HuH-7.5 (cell line): Measurements from ENCODE around the gene ANKRD49.
"Not testable (repeated sequence)": the region's sequence is repeated elsewhere in the genome, so short reads cannot be mapped to it uniquely, and the experiment has no call there.

Source experiments
- DNase-seq: peaks from one replicate; pipeline ENCODE4 v3.0.0; 2011; ENCODE audit warnings: low spot score

The ANKRD49 gene, protein sequence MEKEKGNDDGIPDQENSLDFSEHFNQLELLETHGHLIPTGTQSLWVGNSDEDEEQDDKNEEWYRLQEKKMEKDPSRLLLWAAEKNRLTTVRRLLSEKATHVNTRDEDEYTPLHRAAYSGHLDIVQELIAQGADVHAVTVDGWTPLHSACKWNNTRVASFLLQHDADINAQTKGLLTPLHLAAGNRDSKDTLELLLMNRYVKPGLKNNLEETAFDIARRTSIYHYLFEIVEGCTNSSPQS

GRCh38 chr11:94493281-94494125, at the start of gene ANKRD49, which contains the start of gene MRE11:
ANKRD49 (plus strand) TSS chr11:94493984; CDS start chr11:94496694, 2,710 bp downstream.
MRE11 (minus strand) TSS chr11:94493844; CDS start chr11:94492801, 1,043 bp downstream.
- peak; percentile 48 for DNase-seq

GRCh38 chr11:94445641-94446040, 48.1 kb upstream of the ANKRD49 start:
- no peak for DNase-seq

DNA sequence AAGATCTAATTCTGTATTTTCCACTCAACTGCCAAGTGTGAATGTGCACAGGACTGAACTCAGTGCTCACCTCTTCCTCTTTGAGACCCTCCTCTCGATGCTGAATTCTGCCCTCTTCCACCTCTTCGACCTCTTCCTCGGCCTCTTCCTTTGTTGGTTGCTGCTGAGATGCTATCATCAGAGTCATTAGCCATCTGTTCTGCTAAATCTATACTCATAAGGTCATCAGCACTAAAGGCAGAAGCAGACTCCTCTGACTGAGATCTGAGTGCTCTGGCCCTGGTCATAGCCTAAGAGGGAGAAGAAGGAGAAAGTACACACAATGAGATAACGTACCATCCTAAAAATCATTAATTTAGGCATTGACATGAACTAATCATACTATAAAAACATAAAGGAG, 46.6 kb upstream of the ANKRD49 start:
- no peak for DNase-seq

GRCh38 chr11:94449029-94449428, 44.8 kb upstream of the ANKRD49 start:
- DNase-seq = no peak

DNA sequence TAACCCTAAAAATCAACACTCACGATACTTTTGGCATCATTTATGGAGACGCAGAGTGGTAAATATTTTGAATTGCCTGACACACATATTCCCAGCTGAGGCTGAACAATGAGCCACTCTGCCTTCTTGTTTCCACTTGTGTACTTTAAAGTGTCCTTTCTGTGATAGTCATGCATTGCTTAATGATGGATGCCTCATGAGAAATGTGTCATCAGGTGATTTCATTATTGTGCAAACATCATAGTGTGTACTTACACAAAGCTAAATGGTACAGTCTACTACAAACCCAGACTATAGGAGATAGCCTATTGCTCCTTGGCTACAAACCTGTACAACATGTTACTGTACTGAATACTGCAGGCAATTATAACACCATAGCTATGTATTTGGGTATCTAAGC, 44.3 kb upstream of the ANKRD49 start:
- no peak for DNase-seq

DNA sequence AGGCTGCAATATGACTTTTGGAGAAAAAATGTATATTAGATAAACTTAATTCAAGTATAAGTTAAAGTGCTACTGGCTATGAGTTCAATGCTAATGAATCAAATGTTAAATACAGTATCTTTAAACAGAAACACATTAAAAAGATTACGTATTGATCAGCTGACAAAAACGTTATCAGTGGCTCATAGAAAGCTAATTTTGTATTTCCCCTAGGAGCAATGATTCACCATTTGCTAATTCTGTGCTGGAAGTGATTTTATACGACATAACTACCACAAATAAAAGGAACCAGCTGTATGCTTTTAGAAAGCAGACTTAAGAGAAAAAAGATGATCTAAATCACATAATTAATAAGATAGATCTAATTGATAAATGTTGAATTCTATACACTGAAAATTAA, 43.7 kb upstream of the ANKRD49 start:
- DNase-seq = no peak

GRCh38 chr11:94452988-94453387, 40.8 kb upstream of the ANKRD49 start:
- DNase-seq = no peak

DNA sequence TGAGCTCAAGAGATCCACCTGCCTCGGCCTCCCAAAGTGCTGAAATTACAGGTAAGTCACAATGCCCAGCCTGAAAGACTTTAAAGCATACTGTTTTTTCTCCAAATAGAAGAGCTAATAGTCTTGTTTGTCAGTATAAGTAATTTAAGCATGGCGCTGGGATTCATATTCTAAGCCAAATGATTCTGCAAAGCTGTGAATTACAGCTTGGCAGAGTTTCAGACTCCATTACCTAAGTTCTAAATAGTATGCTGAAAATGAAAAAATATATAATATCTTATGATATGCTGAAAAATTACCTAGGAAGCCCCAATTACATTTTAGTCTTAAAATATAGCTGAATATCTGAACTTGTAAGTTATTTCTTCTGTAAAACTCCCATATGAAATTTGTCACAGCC, 39.5 kb upstream of the ANKRD49 start:
- DNase-seq = no peak

GRCh38 chr11:94455861-94456260, 37.9 kb upstream of the ANKRD49 start:
- no peak for DNase-seq

- no peak for DNase-seq
Observed at GRCh38 chr11:94457118-94458029, 36.4 kb upstream of the ANKRD49 start.

DNA sequence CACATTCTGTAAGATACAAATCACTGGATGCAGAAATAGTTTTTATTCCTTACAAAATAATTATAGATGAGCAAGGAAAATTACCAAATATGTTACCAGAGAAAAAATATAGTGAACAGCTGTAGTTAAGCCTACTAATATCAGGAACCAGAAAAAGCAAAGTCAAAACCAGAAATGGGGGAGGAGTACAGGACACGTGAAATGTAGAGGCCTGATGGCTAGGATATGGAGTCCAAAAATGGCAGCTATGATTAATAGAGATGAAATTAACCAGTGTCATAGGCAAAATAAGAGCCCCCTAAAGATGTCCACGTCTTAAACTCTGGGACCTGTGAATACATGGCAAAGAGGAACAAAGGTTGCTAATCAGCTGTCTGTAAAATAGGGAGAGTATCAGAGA, 34.2 kb upstream of the ANKRD49 start:
- no peak for DNase-seq

DNA sequence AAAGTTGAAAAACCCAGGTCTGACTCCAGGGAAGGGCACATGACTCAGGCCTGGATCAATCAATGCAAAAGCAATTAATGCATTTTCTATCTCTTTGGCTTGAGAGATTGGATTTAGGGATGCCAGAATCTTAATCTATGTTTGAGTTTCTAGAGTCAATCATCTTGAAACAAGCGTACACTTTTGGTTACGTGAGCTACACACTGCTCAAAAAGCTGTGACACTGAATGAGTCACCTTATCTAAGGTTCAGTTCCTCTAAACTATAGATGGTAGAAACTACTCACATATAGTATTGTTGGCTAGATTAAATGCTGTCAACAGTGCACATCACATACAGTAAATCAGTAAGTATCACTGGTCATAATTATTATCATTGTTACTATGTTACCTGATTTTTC, 24.4 kb upstream of the ANKRD49 start:
- no peak for DNase-seq

DNA sequence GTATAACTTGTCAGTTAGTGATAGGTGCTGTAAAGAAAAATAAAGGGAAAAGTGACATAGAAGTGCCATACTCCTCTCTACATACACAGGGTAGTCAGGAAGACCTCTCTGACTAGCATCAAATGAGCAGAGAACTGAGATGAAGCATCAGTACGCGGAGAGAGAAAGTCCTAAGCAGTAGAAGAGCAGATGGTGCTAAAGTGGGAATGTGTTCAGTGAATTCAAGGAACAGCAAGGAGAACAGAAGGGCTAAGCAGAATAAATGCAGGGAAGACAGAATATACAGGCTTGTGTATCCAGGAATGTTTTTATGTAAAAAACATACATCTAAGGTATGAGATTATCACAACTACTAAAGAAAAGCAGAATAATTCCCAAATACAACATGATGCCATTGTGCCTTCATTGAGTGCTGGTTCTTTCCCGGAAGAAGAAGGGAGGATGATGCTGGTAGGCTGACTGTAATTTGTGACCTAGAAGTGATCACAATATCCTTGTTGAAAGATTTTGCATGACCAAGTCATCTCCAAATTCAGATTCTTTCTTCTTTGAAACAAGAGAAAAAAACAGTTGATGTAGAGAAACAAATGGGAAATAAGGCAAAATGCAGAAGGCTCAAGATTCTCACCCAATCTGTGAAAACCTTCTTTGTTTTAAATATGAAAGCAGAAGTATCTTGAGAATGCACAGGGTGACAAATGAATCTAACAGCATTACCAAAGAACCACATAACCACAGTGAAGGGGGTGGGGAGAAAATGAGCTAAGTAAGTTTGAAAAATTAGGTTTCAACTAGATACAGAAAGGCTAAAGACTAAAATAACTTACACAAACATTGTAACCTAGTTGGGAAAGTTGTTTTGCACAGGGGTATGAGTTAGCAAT, 20.6 kb upstream of the ANKRD49 start:
- DNase-seq = no peak

DNA sequence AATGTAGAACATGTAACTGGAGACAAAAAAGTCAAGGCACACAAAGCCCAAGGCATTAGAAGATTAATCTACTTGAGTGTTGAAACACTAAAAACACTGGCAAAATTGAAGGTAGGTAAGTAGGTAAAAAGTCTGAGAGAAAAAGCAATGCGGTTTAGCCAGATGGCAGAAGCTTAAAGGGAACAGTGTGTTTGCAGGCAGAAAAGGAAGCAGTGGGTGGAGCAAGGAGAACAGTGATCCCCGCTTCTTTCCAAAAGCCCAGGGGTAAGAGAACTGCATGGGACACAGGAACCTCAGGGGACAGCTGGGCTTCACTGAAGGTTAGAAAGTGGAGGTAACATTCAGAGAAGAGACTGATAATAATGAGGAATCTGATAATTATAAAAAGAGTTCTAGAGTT, 16.2 kb upstream of the ANKRD49 start:
- no peak for DNase-seq

DNA sequence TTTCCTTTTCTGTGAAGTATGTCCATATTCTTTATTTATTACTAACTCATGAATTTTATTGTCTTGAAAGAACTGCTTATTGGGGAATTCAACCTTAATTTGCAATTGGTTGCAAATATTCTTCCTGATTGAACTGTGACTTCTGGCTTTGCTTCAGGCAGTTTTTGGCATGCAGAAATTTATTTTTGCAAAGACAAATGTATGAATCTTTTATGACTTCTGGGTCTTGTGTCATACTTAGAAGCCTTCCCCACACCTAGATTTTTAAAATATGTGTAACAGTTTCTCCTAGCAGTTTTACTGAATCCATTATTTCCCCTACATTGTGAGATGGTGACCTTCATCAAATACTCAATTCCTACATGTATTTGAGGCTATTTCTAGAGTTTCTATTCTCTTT, 12.4 kb upstream of the ANKRD49 start:
- DNase-seq = no peak

GRCh38 chr11:94486068-94486467, 7.7 kb upstream of the ANKRD49 start:
- no peak for DNase-seq

DNA sequence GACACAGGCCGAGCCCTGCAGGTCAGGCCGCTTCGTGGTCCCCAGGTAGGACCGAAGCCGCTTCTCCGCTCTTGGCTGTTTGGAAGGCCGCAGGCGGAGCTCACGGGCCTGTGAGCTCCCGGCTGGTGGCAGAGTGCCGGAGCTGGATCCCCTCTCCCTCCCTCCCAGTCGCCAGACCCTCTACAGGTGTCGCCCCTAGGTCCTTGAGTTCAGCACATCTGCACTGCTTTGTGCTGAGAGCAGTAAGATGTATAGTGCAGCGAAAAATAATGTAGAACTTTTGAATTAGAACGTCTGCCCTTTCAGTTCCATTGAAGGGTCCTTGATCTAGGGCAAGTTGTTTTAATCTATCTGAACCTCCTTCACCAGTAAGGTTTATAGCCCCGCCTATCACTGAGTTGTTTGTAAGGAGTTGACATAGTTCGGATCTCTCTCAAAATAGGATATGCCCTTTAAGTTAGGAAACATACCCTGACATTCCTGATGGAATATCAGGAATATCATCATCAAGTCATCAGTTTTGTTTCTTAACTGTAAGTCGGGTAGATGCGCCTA, 419 bp downstream of the ANKRD49 start:
- DNase-seq = no peak

- no peak for DNase-seq
Observed at GRCh38 chr11:94500181-94500580, 6.4 kb downstream of the ANKRD49 start.

- DNase-seq = no peak
Observed at GRCh38 chr11:94501522-94501921, 7.7 kb downstream of the ANKRD49 start.

DNA sequence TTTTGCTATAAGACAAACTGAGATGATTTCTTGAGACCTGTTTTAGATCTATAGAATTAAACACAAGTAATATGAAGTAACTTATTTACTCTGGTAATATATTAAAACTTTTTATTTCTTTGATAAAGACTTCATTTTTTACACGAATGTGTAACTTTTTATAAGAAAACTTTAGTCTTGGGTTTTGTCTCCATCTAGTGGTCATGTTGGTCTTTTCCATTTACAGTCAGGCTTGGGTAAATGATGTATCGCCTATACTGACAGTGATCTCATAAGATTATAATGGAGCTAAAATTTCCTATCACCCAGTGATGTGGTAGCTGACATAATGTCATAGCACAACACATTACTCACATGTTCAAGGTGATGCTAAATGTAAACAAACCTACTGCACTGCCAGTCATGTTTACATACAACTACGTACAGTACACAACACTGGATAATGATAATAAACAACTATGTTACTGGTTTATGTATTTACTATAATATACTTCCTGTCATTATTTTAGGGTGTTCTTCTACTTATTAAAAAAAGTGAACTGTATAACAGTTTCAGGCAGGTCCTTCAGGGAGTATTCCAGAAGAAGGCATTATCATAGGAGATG, 11.0 kb downstream of the ANKRD49 start:
- DNase-seq = peak; percentile 12

DNA sequence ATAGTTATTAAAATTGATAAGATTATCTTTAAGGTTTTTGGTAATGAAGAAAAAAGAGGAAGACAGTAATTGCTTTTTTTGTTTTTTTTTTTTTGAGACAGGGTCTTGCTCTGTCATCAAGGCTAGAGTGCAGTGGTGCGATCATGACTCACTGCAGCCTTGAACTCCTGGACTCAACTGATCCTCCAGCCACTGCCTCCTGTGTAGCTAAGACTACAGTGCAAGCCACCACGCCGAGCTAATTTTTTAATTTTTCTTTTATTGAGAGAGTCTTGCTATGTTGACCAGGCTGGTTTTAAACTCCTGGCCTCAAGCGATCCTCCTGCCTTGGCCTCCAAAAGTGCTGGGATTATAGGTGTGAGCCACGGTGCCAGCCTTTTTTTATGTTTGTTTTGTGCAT, 12.7 kb downstream of the ANKRD49 start:
- DNase-seq = not testable (repeated sequence)
